COR-L47 (cell line): ENCODE results near the gene NANOS2.
"Not testable (repeated sequence)": the region's sequence is repeated elsewhere in the genome, so short reads cannot be mapped to it uniquely, and the experiment has no call there.

Source experiments
- DNase-seq: peaks from one replicate; lab custom pipeline; 2025; lab: John Stamatoyannopoulos, UW

The NANOS2 gene

GRCh38 chr19:45927565-45928261, 13.1 kb upstream of the NANOS2 start:
- DNase-seq, result peak; percentile 96

- DNase-seq, result no peak
These were observed 10.4 kb upstream of the NANOS2 start for GRCh38 chr19:45924891-45925447.

GRCh38 chr19:45922281-45922680, 7.7 kb upstream of the NANOS2 start:
- no peak for DNase-seq

GRCh38 chr19:45920458-45920857, 5.9 kb upstream of the NANOS2 start:
- no peak for DNase-seq

GRCh38 chr19:45919678-45920077, 5.1 kb upstream of the NANOS2 start:
- no peak for DNase-seq

- no peak for DNase-seq
These were observed 4.1 kb upstream of the NANOS2 start for GRCh38 chr19:45918721-45919120.

GRCh38 chr19:45917421-45918091, 3.0 kb upstream of the NANOS2 start:
- no peak for DNase-seq

- no peak for DNase-seq
These were observed 3.3 kb downstream of the NANOS2 start for GRCh38 chr19:45911291-45911690.

GRCh38 chr19:45908956-45909355, 5.6 kb downstream of the NANOS2 start:
- no peak for DNase-seq

GRCh38 chr19:45906221-45906620, 8.4 kb downstream of the NANOS2 start:
- no peak for DNase-seq

GRCh38 chr19:45905011-45905410, 9.6 kb downstream of the NANOS2 start:
- no peak for DNase-seq

- peak; percentile 96 for DNase-seq
These were observed 11.6 kb downstream of the NANOS2 start for GRCh38 chr19:45902651-45903625.

- DNase-seq, result no peak
These were observed 12.5 kb downstream of the NANOS2 start, which contains the start of gene MYPOP for GRCh38 chr19:45901912-45902650. Gene MYPOP (minus strand): TSS chr19:45902613. CDS start chr19:45901773, 840 bp downstream.

- peak; percentile 17 for DNase-seq
These were observed 13.1 kb downstream of the NANOS2 start for GRCh38 chr19:45901432-45901911.

- DNase-seq, result no peak
These were observed 13.7 kb downstream of the NANOS2 start for GRCh38 chr19:45900738-45901431.

GRCh38 chr19:45899919-45900589, 14.5 kb downstream of the NANOS2 start:
- DNase-seq, result no peak

GRCh38 chr19:45899253-45899652, 15.3 kb downstream of the NANOS2 start:
- no peak for DNase-seq

GRCh38 chr19:45897261-45897812, 17.2 kb downstream of the NANOS2 start:
- no peak for DNase-seq

GRCh38 chr19:45895983-45896599, 18.5 kb downstream of the NANOS2 start:
- DNase-seq, result not testable (repeated sequence)
